ENCODE measurements around the gene BRAF.
"Not testable (repeated sequence)": the region's sequence is repeated elsewhere in the genome, so short reads cannot be mapped to it uniquely, and the experiment has no call there.

The BRAF gene

GRCh38 chr7:140828741-140829140 lies 96.0 kb downstream of the BRAF start:
- H3K4me2 ChIP-seq (ENCODE audit: low read depth, low read length), result no peak overlapping the region
- no peaks in the 10 kb centered on the region for H3K79me2 ChIP-seq (ENCODE audit: low read length)
- H2AFZ ChIP-seq (ENCODE audit: low read length), result no peak overlapping the region
- TF ChIP-seq EZH2 (optimal IDR thresholded peaks at IDR 0.05; ENCODE audit: low read depth, low read length) (no peak), EZH2phosphoT487 (IDR thresholded peaks at IDR 0.05; ENCODE audit: low read length) (no peak)
- TF ChIP-seq, protein P1, sequence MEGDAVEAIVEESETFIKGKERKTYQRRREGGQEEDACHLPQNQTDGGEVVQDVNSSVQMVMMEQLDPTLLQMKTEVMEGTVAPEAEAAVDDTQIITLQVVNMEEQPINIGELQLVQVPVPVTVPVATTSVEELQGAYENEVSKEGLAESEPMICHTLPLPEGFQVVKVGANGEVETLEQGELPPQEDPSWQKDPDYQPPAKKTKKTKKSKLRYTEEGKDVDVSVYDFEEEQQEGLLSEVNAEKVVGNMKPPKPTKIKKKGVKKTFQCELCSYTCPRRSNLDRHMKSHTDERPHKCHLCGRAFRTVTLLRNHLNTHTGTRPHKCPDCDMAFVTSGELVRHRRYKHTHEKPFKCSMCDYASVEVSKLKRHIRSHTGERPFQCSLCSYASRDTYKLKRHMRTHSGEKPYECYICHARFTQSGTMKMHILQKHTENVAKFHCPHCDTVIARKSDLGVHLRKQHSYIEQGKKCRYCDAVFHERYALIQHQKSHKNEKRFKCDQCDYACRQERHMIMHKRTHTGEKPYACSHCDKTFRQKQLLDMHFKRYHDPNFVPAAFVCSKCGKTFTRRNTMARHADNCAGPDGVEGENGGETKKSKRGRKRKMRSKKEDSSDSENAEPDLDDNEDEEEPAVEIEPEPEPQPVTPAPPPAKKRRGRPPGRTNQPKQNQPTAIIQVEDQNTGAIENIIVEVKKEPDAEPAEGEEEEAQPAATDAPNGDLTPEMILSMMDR (IDR thresholded peaks at IDR 0.05; ENCODE audit: low read length), result no peak
- no peaks in the 10 kb centered on the region for H4K20me1 ChIP-seq (ENCODE audit: insufficient read depth, low read length)
- no peaks in the 10 kb centered on the region for H3K4me1 ChIP-seq (ENCODE audit: low read length)
- no peak overlapping the region for H3K9ac ChIP-seq (ENCODE audit: low read length)
- H3F3A ChIP-seq (ENCODE audit: insufficient read depth, low read length), result no peaks in the 10 kb centered on the region
- H3K9me3 ChIP-seq (replicated peaks; ENCODE audit: insufficient read depth, low read length), result no peaks in the 10 kb centered on the region
- no peak overlapping the region for H3K4me3 ChIP-seq (ENCODE audit: low read length)
- no peaks in the 10 kb centered on the region for H3K9me2 ChIP-seq (replicated peaks; ENCODE audit: insufficient read depth, low read length)
- H3K27ac ChIP-seq (ENCODE audit: low read length), result no peak overlapping the region
- H3K27me3 ChIP-seq (replicated peaks; ENCODE audit: insufficient read depth, low read length), result no peaks in the 10 kb centered on the region
- DNase-seq, result no peak
- no peaks in the 10 kb centered on the region for H3K36me3 ChIP-seq (replicated peaks; ENCODE audit: insufficient read depth, low read length)

DNA sequence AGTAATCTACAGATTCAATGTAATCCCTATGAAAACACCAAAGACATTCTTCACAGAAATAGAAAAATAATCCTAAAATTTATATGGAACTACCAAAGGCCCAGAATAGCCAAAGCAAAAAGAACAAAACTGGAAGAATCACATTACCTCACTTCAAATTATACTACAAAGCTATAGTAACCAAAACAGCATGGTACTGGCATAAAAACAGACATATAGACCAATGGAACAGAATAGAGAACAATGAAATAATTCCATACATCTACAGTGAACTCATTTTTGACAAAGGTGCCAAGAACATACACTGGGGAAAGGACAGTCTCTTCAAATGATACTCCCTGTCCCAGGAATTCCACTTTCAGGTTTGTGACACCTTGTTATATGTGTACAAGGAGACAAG lies 107.3 kb downstream of the BRAF start:
- not testable (repeated sequence) for DNase-seq; H3K4me1 ChIP-seq (ENCODE audit: low read length); H2AFZ ChIP-seq (ENCODE audit: low read length); H3F3A ChIP-seq (ENCODE audit: insufficient read depth, low read length); H4K20me1 ChIP-seq (ENCODE audit: insufficient read depth, low read length); H3K36me3 ChIP-seq (replicated peaks; ENCODE audit: insufficient read depth, low read length); H3K4me3 ChIP-seq (ENCODE audit: low read length); H3K27me3 ChIP-seq (replicated peaks; ENCODE audit: insufficient read depth, low read length); H3K9ac ChIP-seq (ENCODE audit: low read length); H3K4me2 ChIP-seq (ENCODE audit: low read depth, low read length); H3K79me2 ChIP-seq (ENCODE audit: low read length); H3K9me2 ChIP-seq (replicated peaks; ENCODE audit: insufficient read depth, low read length); H3K27ac ChIP-seq (ENCODE audit: low read length); H3K9me3 ChIP-seq (replicated peaks; ENCODE audit: insufficient read depth, low read length)

GRCh38 chr7:140810830-140811556 lies 113.7 kb downstream of the BRAF start:
- DNase-seq, result peak; percentile 76
- no peaks in the 10 kb centered on the region for H3K27me3 ChIP-seq (replicated peaks; ENCODE audit: insufficient read depth, low read length)
- no peaks in the 10 kb centered on the region for H3K79me2 ChIP-seq (ENCODE audit: low read length)
- H2AFZ ChIP-seq (ENCODE audit: low read length), result no peak overlapping the region
- no peaks in the 10 kb centered on the region for H3K4me1 ChIP-seq (ENCODE audit: low read length)
- H3K9me2 ChIP-seq (replicated peaks; ENCODE audit: insufficient read depth, low read length), result no peaks in the 10 kb centered on the region
- no peaks in the 10 kb centered on the region for H4K20me1 ChIP-seq (ENCODE audit: insufficient read depth, low read length)
- H3K27ac ChIP-seq (ENCODE audit: low read length), result no peak overlapping the region
- H3K4me3 ChIP-seq (ENCODE audit: low read length), result no peak overlapping the region
- no peaks in the 10 kb centered on the region for H3F3A ChIP-seq (ENCODE audit: insufficient read depth, low read length)
- no peak overlapping the region for H3K9ac ChIP-seq (ENCODE audit: low read length)
- H3K4me2 ChIP-seq (ENCODE audit: low read depth, low read length), result no peak overlapping the region
- H3K9me3 ChIP-seq (replicated peaks; ENCODE audit: insufficient read depth, low read length), result no peaks in the 10 kb centered on the region
- H3K36me3 ChIP-seq (replicated peaks; ENCODE audit: insufficient read depth, low read length), result no peaks in the 10 kb centered on the region
- no peak for TF ChIP-seq EZH2 (optimal IDR thresholded peaks at IDR 0.05; ENCODE audit: low read depth, low read length)
- TF ChIP-seq, protein P1 (IDR thresholded peaks at IDR 0.05; ENCODE audit: low read length), result peak; percentile 90

GRCh38 chr7:140810385-140810784 lies 114.3 kb downstream of the BRAF start:
- no peak for DNase-seq
- no peaks in the 10 kb centered on the region for H3K9me3 ChIP-seq (replicated peaks; ENCODE audit: insufficient read depth, low read length)
- H3K27me3 ChIP-seq (replicated peaks; ENCODE audit: insufficient read depth, low read length), result no peaks in the 10 kb centered on the region
- H3K79me2 ChIP-seq (ENCODE audit: low read length), result no peaks in the 10 kb centered on the region
- H3K4me2 ChIP-seq (ENCODE audit: low read depth, low read length), result no peak overlapping the region
- H3K9me2 ChIP-seq (replicated peaks; ENCODE audit: insufficient read depth, low read length), result no peaks in the 10 kb centered on the region
- no peak overlapping the region for H3K9ac ChIP-seq (ENCODE audit: low read length)
- no peaks in the 10 kb centered on the region for H3K36me3 ChIP-seq (replicated peaks; ENCODE audit: insufficient read depth, low read length)
- H3K4me3 ChIP-seq (ENCODE audit: low read length), result no peak overlapping the region
- H3K27ac ChIP-seq (ENCODE audit: low read length), result no peak overlapping the region
- H3K4me1 ChIP-seq (ENCODE audit: low read length), result no peaks in the 10 kb centered on the region
- no peak overlapping the region for H2AFZ ChIP-seq (ENCODE audit: low read length)
- no peaks in the 10 kb centered on the region for H3F3A ChIP-seq (ENCODE audit: insufficient read depth, low read length)
- H4K20me1 ChIP-seq (ENCODE audit: insufficient read depth, low read length), result no peaks in the 10 kb centered on the region
- TF ChIP-seq EZH2phosphoT487 (IDR thresholded peaks at IDR 0.05; ENCODE audit: low read length), result no peak

Measured in MM.1S (cell line).